ENCODE data around the gene YAF2. TPM values are rescaled to one million over a fixed set of nuclear protein-coding genes. Genes with fewer than 3 reads are reported as not detected.

Gene YAF2
- total RNA-seq, 6 experiments from 2014 or later, result 12.8 to 22.3 (median 16.9) TPM

DNA sequence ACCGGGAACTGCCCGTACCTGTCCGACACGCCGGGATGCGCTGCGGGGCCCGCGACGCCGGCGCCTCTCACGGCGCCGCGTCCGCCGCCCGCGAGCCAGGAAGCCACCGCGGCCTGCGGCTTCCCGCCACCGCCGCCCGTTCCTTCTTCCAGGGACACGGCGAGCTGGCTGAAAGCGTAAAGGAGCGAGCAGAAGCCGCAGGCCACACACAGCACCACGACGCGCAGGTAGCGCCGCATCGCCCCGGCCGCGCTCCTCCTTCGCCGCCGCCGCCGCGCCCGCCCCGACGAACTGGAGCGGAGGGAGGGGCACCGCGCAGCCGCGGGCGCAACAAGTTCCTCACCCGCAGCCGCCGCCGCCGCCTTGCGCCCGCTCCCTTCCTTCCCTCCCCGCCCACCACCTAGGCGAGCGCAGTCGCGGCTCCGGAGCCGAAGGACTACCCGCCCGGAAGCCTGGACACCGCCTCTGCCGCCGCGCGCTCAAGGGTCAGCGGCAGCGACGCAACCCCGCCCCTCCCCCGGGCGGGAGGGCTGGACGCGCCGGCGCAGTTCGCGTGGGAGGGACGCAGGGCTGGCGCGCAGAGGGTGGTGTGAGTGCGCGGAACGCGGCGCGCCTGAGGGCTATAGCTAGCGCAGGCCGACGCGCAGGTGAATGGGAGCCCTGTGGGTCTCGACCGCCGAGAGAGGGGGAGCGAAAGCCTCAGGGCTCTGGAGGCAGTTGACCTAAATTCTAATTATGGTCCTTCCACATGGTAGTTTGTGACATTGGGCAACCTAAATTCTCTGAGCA is 93.4 kb downstream of the YAF2 start, which contains the start of gene GXYLT1:
Gene GXYLT1 (minus strand): TSS at position 467 of the 789 bp plus-strand sequence. CDS start 228 bp downstream, at position 239.
- peak; percentile 96 to 97 (median 96) for DNase-seq
- Histone ChIP-seq H3K4me1 (peaks cover 0 to 13% (median 0%) of the 10 kb centered on the region in 4 donors), H3K9me3 (no peaks in the 10 kb centered on the region), H3K36me3 (no peaks in the 10 kb centered on the region), H3K27me3 (no peaks in the 10 kb centered on the region), H3K27ac (peak within 1 kb of the TSS; percentile 50 to 77 (median 76)), H3K4me3 (peak within 1 kb of the TSS; percentile 64 to 85 (median 64))
- peak; percentile 91 for TF ChIP-seq POLR2A (IDR thresholded peaks at IDR 0.05)
- TF ChIP-seq, protein P1, sequence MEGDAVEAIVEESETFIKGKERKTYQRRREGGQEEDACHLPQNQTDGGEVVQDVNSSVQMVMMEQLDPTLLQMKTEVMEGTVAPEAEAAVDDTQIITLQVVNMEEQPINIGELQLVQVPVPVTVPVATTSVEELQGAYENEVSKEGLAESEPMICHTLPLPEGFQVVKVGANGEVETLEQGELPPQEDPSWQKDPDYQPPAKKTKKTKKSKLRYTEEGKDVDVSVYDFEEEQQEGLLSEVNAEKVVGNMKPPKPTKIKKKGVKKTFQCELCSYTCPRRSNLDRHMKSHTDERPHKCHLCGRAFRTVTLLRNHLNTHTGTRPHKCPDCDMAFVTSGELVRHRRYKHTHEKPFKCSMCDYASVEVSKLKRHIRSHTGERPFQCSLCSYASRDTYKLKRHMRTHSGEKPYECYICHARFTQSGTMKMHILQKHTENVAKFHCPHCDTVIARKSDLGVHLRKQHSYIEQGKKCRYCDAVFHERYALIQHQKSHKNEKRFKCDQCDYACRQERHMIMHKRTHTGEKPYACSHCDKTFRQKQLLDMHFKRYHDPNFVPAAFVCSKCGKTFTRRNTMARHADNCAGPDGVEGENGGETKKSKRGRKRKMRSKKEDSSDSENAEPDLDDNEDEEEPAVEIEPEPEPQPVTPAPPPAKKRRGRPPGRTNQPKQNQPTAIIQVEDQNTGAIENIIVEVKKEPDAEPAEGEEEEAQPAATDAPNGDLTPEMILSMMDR (IDR thresholded peaks at IDR 0.05), result peak in 1 of 4 donors; percentile 7
- 0% methylated on average over 4 of the region's 106 CpGs for WGBS (ENCODE audit: insufficient coverage, low coverage, low lambda C conversion rate, missing lambda C conversion rate)
- intact Hi-C loops (cut with DNase I), result no loop called here
- ATAC-seq, result peak; percentile 98 to 99 (median 98)

DNA sequence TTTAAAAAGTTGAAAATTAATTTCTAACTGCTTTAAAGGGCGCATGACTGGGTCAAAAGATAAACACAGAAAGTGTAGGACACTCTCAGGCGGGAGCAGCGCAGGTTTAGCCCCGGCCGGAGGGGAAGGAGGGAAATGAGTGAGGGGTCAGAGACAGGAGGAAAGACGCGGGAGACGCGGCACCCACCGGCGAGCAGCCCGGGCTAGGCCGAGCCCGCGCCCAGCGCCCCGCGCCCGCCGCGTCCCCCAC is 94.0 kb downstream of the YAF2 start:
- intact Hi-C loops (cut with DNase I), result no loop called here
- WGBS (ENCODE audit: insufficient coverage, low coverage, low lambda C conversion rate, missing lambda C conversion rate), result 0% methylated on average over 5 of the region's 21 CpGs

DNA sequence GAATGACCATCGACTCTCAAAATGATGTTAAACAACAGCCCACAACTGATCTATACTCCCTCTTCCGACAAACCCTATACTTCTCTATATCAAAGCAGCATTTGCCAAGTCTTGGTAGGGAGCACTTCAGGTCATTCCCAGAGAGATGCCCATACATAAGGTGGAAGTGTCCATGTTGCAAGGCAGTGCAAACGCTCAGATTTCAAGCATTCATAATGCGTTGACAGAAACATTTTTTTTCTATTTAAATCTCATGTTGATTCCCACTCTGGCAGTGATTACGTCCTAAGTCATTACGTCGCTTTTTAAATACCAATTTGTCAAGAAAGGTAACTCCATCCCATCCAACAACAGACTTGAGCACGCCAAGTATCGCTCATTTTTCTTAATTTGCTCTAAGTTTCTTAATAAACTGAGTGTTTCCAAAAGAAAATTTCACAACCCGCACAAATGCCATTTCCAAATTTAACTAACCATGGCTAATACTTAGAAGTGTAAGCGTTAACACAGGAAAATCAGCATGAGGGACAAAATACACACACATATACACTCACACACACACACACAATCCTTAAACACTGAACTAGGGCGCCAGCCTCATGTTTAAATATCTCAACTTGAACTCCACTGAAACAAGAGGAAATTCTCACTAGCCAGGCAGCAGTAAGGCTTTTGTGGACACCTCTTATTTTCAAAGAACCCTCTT is 94.4 kb downstream of the YAF2 start:
- ATAC-seq (peak in 1 of 4 donors; percentile 2), DNase-seq (no peak)
- H3K4me1 ChIP-seq, result peaks cover 0 to 13% (median 0%) of the 10 kb centered on the region in 4 donors
- intact Hi-C loops (cut with DNase I), result no loop called here
- H3K9me3 ChIP-seq, result no peaks in the 10 kb centered on the region
- WGBS (ENCODE audit: insufficient coverage, low coverage, low lambda C conversion rate, missing lambda C conversion rate), result 18% methylated on average over 12 of the region's 12 CpGs
- H3K27ac ChIP-seq, result peak overlapping the region; percentile 50 to 77 (median 76)
- no peak for TF ChIP-seq POLR2A (IDR thresholded peaks at IDR 0.05)
- TF ChIP-seq, protein P1 (IDR thresholded peaks at IDR 0.05), result no peak
- peak overlapping the region; percentile 64 to 85 (median 64) for H3K4me3 ChIP-seq
- no peaks in the 10 kb centered on the region for H3K27me3 ChIP-seq
- no peaks in the 10 kb centered on the region for H3K36me3 ChIP-seq

More for the DNA sequence above, 94.0 kb downstream of the YAF2 start:
- Histone ChIP-seq H3K27ac (peak overlapping the region; percentile 50 to 77 (median 76)), H3K4me1 (peaks cover 0 to 13% (median 0%) of the 10 kb centered on the region in 4 donors), H3K27me3 (no peaks in the 10 kb centered on the region), H3K4me3 (peak overlapping the region; percentile 64 to 85 (median 64)), H3K36me3 (no peaks in the 10 kb centered on the region), H3K9me3 (no peaks in the 10 kb centered on the region)
- no peak for TF ChIP-seq POLR2A (IDR thresholded peaks at IDR 0.05)
- TF ChIP-seq, protein P1 (IDR thresholded peaks at IDR 0.05), result no peak
- ATAC-seq (no peak), DNase-seq (peak in 1 of 3 donors; percentile 53)

DNA sequence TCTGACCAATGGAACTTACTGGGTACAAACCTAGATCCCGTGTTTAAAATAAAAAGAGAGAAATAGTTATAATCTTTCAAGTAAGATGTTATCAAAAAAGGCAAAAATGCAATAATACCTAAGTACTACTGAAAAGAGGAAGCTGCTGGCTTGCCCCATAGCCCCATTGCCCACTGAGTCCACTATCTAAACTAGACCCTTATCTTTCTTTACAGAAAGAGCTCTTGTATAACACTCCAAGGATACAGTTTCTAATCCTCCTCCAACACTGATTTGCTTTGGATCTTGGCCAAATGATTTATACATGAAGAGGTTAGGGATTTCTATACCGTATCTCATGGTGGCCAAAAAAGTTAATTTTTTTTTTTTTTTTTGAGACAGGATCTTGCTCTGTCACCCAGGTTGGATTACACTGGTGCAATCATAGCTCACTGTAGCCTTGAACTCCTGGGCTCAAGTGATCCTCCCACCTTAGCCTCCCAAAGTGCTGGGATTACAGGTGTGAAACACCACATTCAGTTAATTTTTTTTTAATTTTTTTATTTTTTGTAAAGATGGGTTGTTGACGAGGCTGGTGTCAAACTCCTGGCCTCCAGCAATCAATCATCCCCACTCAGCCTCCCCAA is 96.0 kb downstream of the YAF2 start:
- Histone ChIP-seq H3K27me3 (no peaks in the 10 kb centered on the region), H3K27ac (no peak overlapping the region), H3K9me3 (no peaks in the 10 kb centered on the region), H3K4me3 (no peak overlapping the region), H3K4me1 (peaks cover 0 to 13% (median 0%) of the 10 kb centered on the region in 4 donors), H3K36me3 (no peaks in the 10 kb centered on the region)
- TF ChIP-seq POLR2A (IDR thresholded peaks at IDR 0.05), result no peak
- TF ChIP-seq, protein P1 (IDR thresholded peaks at IDR 0.05), result no peak
- intact Hi-C loops (cut with DNase I), result no loop called here
- DNase-seq (no peak), ATAC-seq (no peak)
- 87% methylated on average over 3 of the region's 3 CpGs for WGBS (ENCODE audit: insufficient coverage, low coverage, low lambda C conversion rate, missing lambda C conversion rate)

Data from right lobe of liver (tissue), 6 donors.